WTC11 (cell line): ENCODE measurements around the gene LMLN. TPM values are rescaled to one million over a fixed set of nuclear protein-coding genes. Genes with fewer than 3 reads are reported as not detected.
"Not testable (repeated sequence)": the region's sequence is repeated elsewhere in the genome, so short reads cannot be mapped to it uniquely, and the experiment has no call there.

Experiments used
- ATAC-seq: fragments of 200-7000 bp; cut with Tn5 transposase; 2 replicates; pipeline ENCODE4 v1.10.0; 2021; ENCODE audit warnings: mild to moderate bottlenecking, moderate library complexity
- CTCF ChIA-PET: fragments of 300-600 bp; sonication (Branson Sonifier 250); formaldehyde crosslinking; loops from one replicate; lab custom pipeline; 2021; ENCODE audit warnings: antibody characterized with exemption; lab: Charles Lee
- POLR2A ChIA-PET: fragments of 350-600 bp; sonication (Branson Sonifier 250); formaldehyde crosslinking; loops from one replicate; lab custom pipeline; 2021; ENCODE audit warnings: antibody characterized with exemption; lab: Charles Lee
- DNase-seq: peaks from one replicate; pipeline ENCODE4 v3.0.0; 2021; ENCODE audit warnings: low spot score
- H3K27ac Mint-ChIP-seq: 2 replicates; pipeline ENCODE4 v1.8.0; 2021; ENCODE audit warnings: mixed read lengths
- H3K27me3 Mint-ChIP-seq: 2 replicates; pipeline ENCODE4 v1.8.0; 2021; ENCODE audit warnings: low read depth, mild to moderate bottlenecking, moderate library complexity, mixed read lengths
- H3K36me3 Mint-ChIP-seq: 2 replicates; pipeline ENCODE4 v1.8.0; 2021; ENCODE audit warnings: mixed read lengths
- H3K4me1 Mint-ChIP-seq: 2 replicates; pipeline ENCODE4 v1.8.0; 2022; ENCODE audit warnings: mixed read lengths
- H3K4me3 Mint-ChIP-seq: 2 replicates; pipeline ENCODE4 v1.8.0; 2021; ENCODE audit warnings: mild to moderate bottlenecking, moderate library complexity, mixed read lengths
- H3K9me3 Mint-ChIP-seq: 2 replicates; pipeline ENCODE4 v1.8.0; 2021; ENCODE audit warnings: mixed read lengths
- ESRRA ChIP-seq: sonication (generic); formaldehyde crosslinking; IDR thresholded peaks from 2 replicates; pipeline ENCODE4 v1.8.1; 2022; ENCODE audit warnings: mild to moderate bottlenecking, missing genetic modification reagents, borderline replicate concordance
- FOXJ3 ChIP-seq: sonication (generic); formaldehyde crosslinking; IDR thresholded peaks from 2 replicates; pipeline ENCODE4 v1.9.0; 2021; ENCODE audit warnings: missing genetic modification reagents, mild to moderate bottlenecking, borderline replicate concordance
- FOXP1 ChIP-seq: sonication (generic); formaldehyde crosslinking; IDR thresholded peaks from 2 replicates; pipeline ENCODE4 v1.8.0; 2022; ENCODE audit warnings: missing genetic modification reagents, mild to moderate bottlenecking, moderate library complexity, borderline replicate concordance
- IRF2 ChIP-seq: sonication (generic); formaldehyde crosslinking; IDR thresholded peaks from 2 replicates; pipeline ENCODE4 v1.8.0; 2022; ENCODE audit warnings: low read depth, missing genetic modification reagents, borderline replicate concordance
- NR3C1 ChIP-seq: sonication (generic); formaldehyde crosslinking; conservative IDR thresholded peaks from 2 replicates; pipeline ENCODE4 v1.8.1; 2023; ENCODE audit warnings: low read depth, mild to moderate bottlenecking, missing genetic modification reagents
- PRRX2 ChIP-seq: fragments of 250-450 bp; sonication (Bioruptor Pico); IDR thresholded peaks from 2 replicates; pipeline ENCODE4 v1.8.0; 2021; ENCODE audit warnings: mild to moderate bottlenecking
- SOX15 ChIP-seq: fragments of 250-450 bp; sonication (Bioruptor Pico); IDR thresholded peaks from 2 replicates; pipeline ENCODE4 v1.9.0; 2021; ENCODE audit warnings: mild to moderate bottlenecking
- TEAD1 ChIP-seq: sonication (generic); formaldehyde crosslinking; IDR thresholded peaks from 2 replicates; pipeline ENCODE4 v1.8.0; 2022; ENCODE audit warnings: mild to moderate bottlenecking, missing genetic modification reagents
- ZNF138 ChIP-seq: sonication (generic); formaldehyde crosslinking; conservative IDR thresholded peaks from 2 replicates; pipeline ENCODE4 v1.8.1; 2022; ENCODE audit warnings: mild to moderate bottlenecking, moderate library complexity, missing genetic modification reagents
- ZNF416 ChIP-seq: fragments of 250-450 bp; sonication (Bioruptor Pico); IDR thresholded peaks from 2 replicates; pipeline ENCODE4 v1.9.0; 2021; ENCODE audit warnings: mild to moderate bottlenecking, inconsistent platforms
- total RNA-seq: library from RNA; stranded (reverse); gene quantifications from 3 replicates; pipeline ENCODE4 v1.2.3, GENCODE V29; 2021
- TF ChIP-seq, protein P1 (sequence below): fragments of 200-600 bp; IDR thresholded peaks from 2 replicates; pipeline ENCODE4 v1.8.0; 2022; ENCODE audit warnings: antibody characterized with exemption
- TF ChIP-seq, protein P2 (sequence below): sonication (generic); formaldehyde crosslinking; IDR thresholded peaks from 2 replicates; pipeline ENCODE4 v1.8.0; 2023; ENCODE audit warnings: missing genetic modification reagents
- TF ChIP-seq, protein P3 (sequence below): sonication (generic); formaldehyde crosslinking; IDR thresholded peaks from 2 replicates; pipeline ENCODE4 v1.8.0; 2022; ENCODE audit warnings: missing genetic modification reagents
- TF ChIP-seq, protein P4 (sequence below): sonication (generic); formaldehyde crosslinking; IDR thresholded peaks from 2 replicates; pipeline ENCODE4 v1.8.1; 2023; ENCODE audit warnings: mild to moderate bottlenecking, missing genetic modification reagents
- TF ChIP-seq, protein P5 (sequence below): sonication (generic); formaldehyde crosslinking; IDR thresholded peaks from 2 replicates; pipeline ENCODE4 v1.8.0; 2022; ENCODE audit warnings: mild to moderate bottlenecking, missing genetic modification reagents
- TF ChIP-seq, protein P6 (sequence below): sonication (generic); formaldehyde crosslinking; IDR thresholded peaks from 2 replicates; pipeline ENCODE4 v1.8.1; 2023; ENCODE audit warnings: mild to moderate bottlenecking, missing genetic modification reagents
- TF ChIP-seq, protein P7 (sequence below): sonication (generic); formaldehyde crosslinking; conservative IDR thresholded peaks from 2 replicates; pipeline ENCODE4 v1.8.1; 2022; ENCODE audit warnings: mild to moderate bottlenecking, missing genetic modification reagents

Gene LMLN
- total RNA-seq, 1 experiment from 2014 or later = 5.2 TPM

DNA sequence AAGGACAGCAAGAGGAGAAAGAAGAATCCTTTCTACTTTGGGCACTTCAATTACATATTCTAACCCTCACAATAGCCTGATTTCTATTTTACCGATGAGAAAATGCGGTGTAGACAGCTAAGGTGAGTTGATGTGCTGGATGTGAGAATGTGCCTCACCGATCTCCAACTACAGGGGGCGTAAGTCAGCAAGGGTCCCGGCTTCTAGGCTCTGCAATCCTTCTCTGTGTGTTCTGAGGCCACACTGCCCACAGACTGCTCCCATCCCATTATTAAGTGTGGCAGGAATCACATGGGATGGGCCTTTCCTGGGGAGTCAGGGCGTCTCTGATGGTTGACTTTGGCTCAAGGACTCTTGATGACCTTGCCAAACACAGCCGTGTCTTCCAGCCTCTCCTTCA, 33.6 kb upstream of the LMLN start:
- Mint-ChIP-seq H3K4me3 (no peak overlapping the region), H3K27ac (no peak overlapping the region), H3K36me3 (peaks cover 8% of the 10 kb centered on the region), H3K9me3 (peaks cover 8% of the 10 kb centered on the region), H3K27me3 (no peaks in the 10 kb centered on the region), H3K4me1 (no peaks in the 10 kb centered on the region)
- TF ChIP-seq, protein P1, sequence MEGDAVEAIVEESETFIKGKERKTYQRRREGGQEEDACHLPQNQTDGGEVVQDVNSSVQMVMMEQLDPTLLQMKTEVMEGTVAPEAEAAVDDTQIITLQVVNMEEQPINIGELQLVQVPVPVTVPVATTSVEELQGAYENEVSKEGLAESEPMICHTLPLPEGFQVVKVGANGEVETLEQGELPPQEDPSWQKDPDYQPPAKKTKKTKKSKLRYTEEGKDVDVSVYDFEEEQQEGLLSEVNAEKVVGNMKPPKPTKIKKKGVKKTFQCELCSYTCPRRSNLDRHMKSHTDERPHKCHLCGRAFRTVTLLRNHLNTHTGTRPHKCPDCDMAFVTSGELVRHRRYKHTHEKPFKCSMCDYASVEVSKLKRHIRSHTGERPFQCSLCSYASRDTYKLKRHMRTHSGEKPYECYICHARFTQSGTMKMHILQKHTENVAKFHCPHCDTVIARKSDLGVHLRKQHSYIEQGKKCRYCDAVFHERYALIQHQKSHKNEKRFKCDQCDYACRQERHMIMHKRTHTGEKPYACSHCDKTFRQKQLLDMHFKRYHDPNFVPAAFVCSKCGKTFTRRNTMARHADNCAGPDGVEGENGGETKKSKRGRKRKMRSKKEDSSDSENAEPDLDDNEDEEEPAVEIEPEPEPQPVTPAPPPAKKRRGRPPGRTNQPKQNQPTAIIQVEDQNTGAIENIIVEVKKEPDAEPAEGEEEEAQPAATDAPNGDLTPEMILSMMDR = peak; percentile 71
- no peak for TF ChIP-seq NR3C1 (CRISPR knock-in tag)
- 0 out of 2 replicates have a peak, but pooled peaks have one; percentile 21 for TF ChIP-seq TEAD1 (CRISPR knock-in tag)
- ChIA-PET CTCF (interaction anchor here (0.5 to 1.1 kb wide), 13 partner anchors 10 to 154 kb away, joined by 3 to 9 read pairs (median 3); partner anchors contain the start of genes LRCH3 and RPL35A), POLR2A (no interaction called here)
- ATAC-seq = peak; percentile 99
- peak; percentile 73 for DNase-seq

DNA sequence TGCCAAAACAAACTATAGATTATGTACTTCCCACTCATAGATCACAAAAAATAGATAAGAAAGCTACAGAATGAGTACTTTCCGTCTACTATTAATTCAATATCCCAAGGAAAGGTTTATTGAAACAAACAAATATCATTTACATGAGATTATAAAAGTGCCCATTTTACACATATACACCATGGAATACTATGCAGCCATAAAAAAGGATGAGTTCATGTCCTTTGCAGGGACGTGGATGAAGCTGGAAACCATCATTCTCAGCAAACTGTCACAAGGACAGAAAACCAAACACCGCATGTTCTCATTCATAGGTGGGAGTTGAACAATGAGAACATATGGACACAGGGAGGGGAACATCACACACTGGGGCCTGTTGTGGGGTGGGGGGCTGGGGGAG, 32.4 kb upstream of the LMLN start:
- H3K36me3 Mint-ChIP-seq, DNase-seq, ATAC-seq, POLR2A ChIA-PET, H3K27me3 Mint-ChIP-seq, H3K4me1 Mint-ChIP-seq, H3K9me3 Mint-ChIP-seq, H3K27ac Mint-ChIP-seq, H3K4me3 Mint-ChIP-seq: not testable (repeated sequence)
- CTCF ChIA-PET = interaction anchor here (0.6 to 0.7 kb wide), 2 partner anchors 28 to 41 kb away, joined by 3 read pairs; no protein-coding TSS in a partner anchor

DNA sequence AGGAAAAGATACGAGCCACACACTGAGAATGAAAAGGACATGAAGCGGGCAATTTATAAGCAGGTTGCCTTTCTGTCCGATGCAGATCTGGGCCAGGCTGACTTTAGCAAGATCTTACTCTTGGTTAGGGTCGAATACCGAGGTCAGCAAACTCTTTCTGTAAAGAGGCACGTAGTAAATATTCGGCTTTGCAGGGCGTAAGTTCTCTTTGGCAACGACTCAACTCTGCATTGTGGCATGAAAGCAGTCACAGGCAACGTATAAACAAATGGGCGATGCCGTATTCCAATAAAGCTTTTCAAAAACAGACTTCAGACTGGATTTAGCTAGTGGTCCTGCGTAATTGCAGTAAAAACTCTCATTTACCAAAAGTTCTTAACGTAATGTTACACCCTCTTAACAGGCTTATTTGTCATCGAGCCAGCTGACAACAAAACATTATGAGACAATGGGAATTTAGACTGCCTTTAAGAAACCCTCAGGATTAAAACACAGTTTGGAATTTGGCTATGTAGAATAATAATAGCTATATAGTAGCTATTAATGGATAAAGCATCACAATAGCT, 23.1 kb upstream of the LMLN start:
- ATAC-seq (no peak), DNase-seq (no peak)
- no peaks in the 10 kb centered on the region for H3K36me3 Mint-ChIP-seq
- no peaks in the 10 kb centered on the region for H3K9me3 Mint-ChIP-seq
- no peaks in the 10 kb centered on the region for H3K27me3 Mint-ChIP-seq
- ChIA-PET POLR2A (no interaction called here), CTCF (interaction anchor here (1.4 to 2.0 kb wide), 2 partner anchors 11 to 31 kb away, joined by 6 read pairs; no protein-coding TSS in a partner anchor)
- no peak overlapping the region; the same call in 1 of the 2 replicates for H3K27ac Mint-ChIP-seq
- no peak overlapping the region for H3K4me3 Mint-ChIP-seq
- H3K4me1 Mint-ChIP-seq = peaks cover 5% of the 10 kb centered on the region; the same call in 1 of the 2 replicates
- no peak for TF ChIP-seq FOXJ3 (CRISPR knock-in tag)
- no peak for TF ChIP-seq ZNF416 (CRISPR knock-in tag)
- TF ChIP-seq, protein P2, sequence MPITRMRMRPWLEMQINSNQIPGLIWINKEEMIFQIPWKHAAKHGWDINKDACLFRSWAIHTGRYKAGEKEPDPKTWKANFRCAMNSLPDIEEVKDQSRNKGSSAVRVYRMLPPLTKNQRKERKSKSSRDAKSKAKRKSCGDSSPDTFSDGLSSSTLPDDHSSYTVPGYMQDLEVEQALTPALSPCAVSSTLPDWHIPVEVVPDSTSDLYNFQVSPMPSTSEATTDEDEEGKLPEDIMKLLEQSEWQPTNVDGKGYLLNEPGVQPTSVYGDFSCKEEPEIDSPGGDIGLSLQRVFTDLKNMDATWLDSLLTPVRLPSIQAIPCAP (CRISPR knock-in tag) = no peak
- TF ChIP-seq, protein P3, sequence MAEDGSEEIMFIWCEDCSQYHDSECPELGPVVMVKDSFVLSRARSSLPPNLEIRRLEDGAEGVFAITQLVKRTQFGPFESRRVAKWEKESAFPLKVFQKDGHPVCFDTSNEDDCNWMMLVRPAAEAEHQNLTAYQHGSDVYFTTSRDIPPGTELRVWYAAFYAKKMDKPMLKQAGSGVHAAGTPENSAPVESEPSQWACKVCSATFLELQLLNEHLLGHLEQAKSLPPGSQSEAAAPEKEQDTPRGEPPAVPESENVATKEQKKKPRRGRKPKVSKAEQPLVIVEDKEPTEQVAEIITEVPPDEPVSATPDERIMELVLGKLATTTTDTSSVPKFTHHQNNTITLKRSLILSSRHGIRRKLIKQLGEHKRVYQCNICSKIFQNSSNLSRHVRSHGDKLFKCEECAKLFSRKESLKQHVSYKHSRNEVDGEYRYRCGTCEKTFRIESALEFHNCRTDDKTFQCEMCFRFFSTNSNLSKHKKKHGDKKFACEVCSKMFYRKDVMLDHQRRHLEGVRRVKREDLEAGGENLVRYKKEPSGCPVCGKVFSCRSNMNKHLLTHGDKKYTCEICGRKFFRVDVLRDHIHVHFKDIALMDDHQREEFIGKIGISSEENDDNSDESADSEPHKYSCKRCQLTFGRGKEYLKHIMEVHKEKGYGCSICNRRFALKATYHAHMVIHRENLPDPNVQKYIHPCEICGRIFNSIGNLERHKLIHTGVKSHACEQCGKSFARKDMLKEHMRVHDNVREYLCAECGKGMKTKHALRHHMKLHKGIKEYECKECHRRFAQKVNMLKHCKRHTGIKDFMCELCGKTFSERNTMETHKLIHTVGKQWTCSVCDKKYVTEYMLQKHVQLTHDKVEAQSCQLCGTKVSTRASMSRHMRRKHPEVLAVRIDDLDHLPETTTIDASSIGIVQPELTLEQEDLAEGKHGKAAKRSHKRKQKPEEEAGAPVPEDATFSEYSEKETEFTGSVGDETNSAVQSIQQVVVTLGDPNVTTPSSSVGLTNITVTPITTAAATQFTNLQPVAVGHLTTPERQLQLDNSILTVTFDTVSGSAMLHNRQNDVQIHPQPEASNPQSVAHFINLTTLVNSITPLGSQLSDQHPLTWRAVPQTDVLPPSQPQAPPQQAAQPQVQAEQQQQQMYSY (CRISPR knock-in tag) = no peak
- TF ChIP-seq, protein P4, sequence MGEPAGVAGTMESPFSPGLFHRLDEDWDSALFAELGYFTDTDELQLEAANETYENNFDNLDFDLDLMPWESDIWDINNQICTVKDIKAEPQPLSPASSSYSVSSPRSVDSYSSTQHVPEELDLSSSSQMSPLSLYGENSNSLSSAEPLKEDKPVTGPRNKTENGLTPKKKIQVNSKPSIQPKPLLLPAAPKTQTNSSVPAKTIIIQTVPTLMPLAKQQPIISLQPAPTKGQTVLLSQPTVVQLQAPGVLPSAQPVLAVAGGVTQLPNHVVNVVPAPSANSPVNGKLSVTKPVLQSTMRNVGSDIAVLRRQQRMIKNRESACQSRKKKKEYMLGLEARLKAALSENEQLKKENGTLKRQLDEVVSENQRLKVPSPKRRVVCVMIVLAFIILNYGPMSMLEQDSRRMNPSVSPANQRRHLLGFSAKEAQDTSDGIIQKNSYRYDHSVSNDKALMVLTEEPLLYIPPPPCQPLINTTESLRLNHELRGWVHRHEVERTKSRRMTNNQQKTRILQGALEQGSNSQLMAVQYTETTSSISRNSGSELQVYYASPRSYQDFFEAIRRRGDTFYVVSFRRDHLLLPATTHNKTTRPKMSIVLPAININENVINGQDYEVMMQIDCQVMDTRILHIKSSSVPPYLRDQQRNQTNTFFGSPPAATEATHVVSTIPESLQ (CRISPR knock-in tag) = no peak
- TF ChIP-seq, protein P5, sequence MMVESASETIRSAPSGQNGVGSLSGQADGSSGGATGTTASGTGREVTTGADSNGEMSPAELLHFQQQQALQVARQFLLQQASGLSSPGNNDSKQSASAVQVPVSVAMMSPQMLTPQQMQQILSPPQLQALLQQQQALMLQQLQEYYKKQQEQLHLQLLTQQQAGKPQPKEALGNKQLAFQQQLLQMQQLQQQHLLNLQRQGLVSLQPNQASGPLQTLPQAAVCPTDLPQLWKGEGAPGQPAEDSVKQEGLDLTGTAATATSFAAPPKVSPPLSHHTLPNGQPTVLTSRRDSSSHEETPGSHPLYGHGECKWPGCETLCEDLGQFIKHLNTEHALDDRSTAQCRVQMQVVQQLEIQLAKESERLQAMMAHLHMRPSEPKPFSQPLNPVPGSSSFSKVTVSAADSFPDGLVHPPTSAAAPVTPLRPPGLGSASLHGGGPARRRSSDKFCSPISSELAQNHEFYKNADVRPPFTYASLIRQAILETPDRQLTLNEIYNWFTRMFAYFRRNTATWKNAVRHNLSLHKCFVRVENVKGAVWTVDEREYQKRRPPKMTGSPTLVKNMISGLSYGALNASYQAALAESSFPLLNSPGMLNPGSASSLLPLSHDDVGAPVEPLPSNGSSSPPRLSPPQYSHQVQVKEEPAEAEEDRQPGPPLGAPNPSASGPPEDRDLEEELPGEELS = no peak
- TF ChIP-seq, protein P6, sequence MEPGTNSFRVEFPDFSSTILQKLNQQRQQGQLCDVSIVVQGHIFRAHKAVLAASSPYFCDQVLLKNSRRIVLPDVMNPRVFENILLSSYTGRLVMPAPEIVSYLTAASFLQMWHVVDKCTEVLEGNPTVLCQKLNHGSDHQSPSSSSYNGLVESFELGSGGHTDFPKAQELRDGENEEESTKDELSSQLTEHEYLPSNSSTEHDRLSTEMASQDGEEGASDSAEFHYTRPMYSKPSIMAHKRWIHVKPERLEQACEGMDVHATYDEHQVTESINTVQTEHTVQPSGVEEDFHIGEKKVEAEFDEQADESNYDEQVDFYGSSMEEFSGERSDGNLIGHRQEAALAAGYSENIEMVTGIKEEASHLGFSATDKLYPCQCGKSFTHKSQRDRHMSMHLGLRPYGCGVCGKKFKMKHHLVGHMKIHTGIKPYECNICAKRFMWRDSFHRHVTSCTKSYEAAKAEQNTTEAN (CRISPR knock-in tag) = no peak
- no peak for TF ChIP-seq PRRX2
- TF ChIP-seq FOXP1 (CRISPR knock-in tag) = no peak
- TF ChIP-seq SOX15 (CRISPR knock-in tag) = no peak
- TF ChIP-seq ZNF138 (CRISPR knock-in tag) = no peak
- TF ChIP-seq, protein P7, sequence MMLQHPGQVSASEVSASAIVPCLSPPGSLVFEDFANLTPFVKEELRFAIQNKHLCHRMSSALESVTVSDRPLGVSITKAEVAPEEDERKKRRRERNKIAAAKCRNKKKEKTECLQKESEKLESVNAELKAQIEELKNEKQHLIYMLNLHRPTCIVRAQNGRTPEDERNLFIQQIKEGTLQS (CRISPR knock-in tag) = no peak
- no peak for TF ChIP-seq ESRRA (CRISPR knock-in tag)
- no peak for TF ChIP-seq IRF2 (CRISPR knock-in tag)
